ENCODE measurements around the gene DLX1. TPM values are rescaled to one million over a fixed set of nuclear protein-coding genes. Genes with fewer than 3 reads are reported as not detected.
A peak's percentile ranks its signal among the peaks of the same experiment; 100 is the strongest.

The DLX1 gene
- total RNA-seq, 1 donor from 2014 or later, result 21.6 TPM

- FAIRE-seq (no peak), DNase-seq (ENCODE audit: low spot score in 2 of 2) (peak; percentile 77 to 80)
Measured at GRCh38 chr2:172084645-172085459, 455 bp upstream of the DLX1 start.

GRCh38 chr2:172086241-172087206 is 1.2 kb downstream of the DLX1 start:
- DNase-seq (ENCODE audit: low spot score in 2 of 2) (peak in 1 of 2 donors; percentile 14), FAIRE-seq (no peak)

- DNase-seq (ENCODE audit: low spot score in 2 of 2) (peak in 1 of 2 donors; percentile 4), FAIRE-seq (no peak)
Measured at GRCh38 chr2:172087207-172087779, 2.0 kb downstream of the DLX1 start.

- DNase-seq (ENCODE audit: low spot score in 2 of 2), result peak in 1 of 2 donors; percentile 20
- no peak for FAIRE-seq
Measured at GRCh38 chr2:172087780-172088244, 2.5 kb downstream of the DLX1 start.

GRCh38 chr2:172088245-172089004 is 3.1 kb downstream of the DLX1 start:
- FAIRE-seq (no peak), DNase-seq (ENCODE audit: low spot score in 2 of 2) (peak in 1 of 2 donors; percentile 12)

GRCh38 chr2:172089005-172089504 is 3.7 kb downstream of the DLX1 start:
- FAIRE-seq (no peak), DNase-seq (ENCODE audit: low spot score in 2 of 2) (no peak)

- no peak for FAIRE-seq
- DNase-seq (ENCODE audit: low spot score in 2 of 2), result peak in 1 of 2 donors; percentile 5
Measured at GRCh38 chr2:172089633-172090032, 4.3 kb downstream of the DLX1 start.

- DNase-seq (ENCODE audit: low spot score in 2 of 2) (peak in 1 of 2 donors; percentile 10), FAIRE-seq (no peak)
Measured at GRCh38 chr2:172090044-172090961, 5.0 kb downstream of the DLX1 start.

- FAIRE-seq, result peak; percentile 63
- peak in 1 of 2 donors; percentile 10 for DNase-seq (ENCODE audit: low spot score in 2 of 2)
Measured at GRCh38 chr2:172091000-172091641, 5.8 kb downstream of the DLX1 start.

GRCh38 chr2:172091761-172092566 is 6.7 kb downstream of the DLX1 start:
- DNase-seq (ENCODE audit: low spot score in 2 of 2), result peak in 1 of 2 donors; percentile 9
- FAIRE-seq, result no peak

GRCh38 chr2:172092716-172093415 is 7.6 kb downstream of the DLX1 start:
- FAIRE-seq (no peak), DNase-seq (ENCODE audit: low spot score in 2 of 2) (no peak)

GRCh38 chr2:172093416-172094293 is 8.3 kb downstream of the DLX1 start:
- DNase-seq (ENCODE audit: low spot score in 2 of 2) (peak in 1 of 2 donors; percentile 6), FAIRE-seq (no peak)

- DNase-seq (ENCODE audit: low spot score in 2 of 2) (peak; percentile 61 to 68), FAIRE-seq (no peak)
Measured at GRCh38 chr2:172094294-172095145, 9.2 kb downstream of the DLX1 start.

- DNase-seq (ENCODE audit: low spot score in 2 of 2) (peak; percentile 53 to 62), FAIRE-seq (no peak)
Measured at GRCh38 chr2:172095146-172095904, 10.0 kb downstream of the DLX1 start.
